GM21390 (cell line): ENCODE data around the gene KRTAP10-3.
"Not testable (repeated sequence)": the region's sequence is repeated elsewhere in the genome, so short reads cannot be mapped to it uniquely, and the experiment has no call there.

Experiments used
- ATAC-seq: cut with Tn5 transposase; IDR thresholded peaks from one replicate; pipeline ENCODE4 v1.9.1; 2021; ENCODE audit not compliant: unreplicated experiment

KRTAP10-3 gene

GRCh38 chr21:44590897-44591800 lies 32.6 kb upstream of the KRTAP10-3 start:
- not testable (repeated sequence) for ATAC-seq

DNA sequence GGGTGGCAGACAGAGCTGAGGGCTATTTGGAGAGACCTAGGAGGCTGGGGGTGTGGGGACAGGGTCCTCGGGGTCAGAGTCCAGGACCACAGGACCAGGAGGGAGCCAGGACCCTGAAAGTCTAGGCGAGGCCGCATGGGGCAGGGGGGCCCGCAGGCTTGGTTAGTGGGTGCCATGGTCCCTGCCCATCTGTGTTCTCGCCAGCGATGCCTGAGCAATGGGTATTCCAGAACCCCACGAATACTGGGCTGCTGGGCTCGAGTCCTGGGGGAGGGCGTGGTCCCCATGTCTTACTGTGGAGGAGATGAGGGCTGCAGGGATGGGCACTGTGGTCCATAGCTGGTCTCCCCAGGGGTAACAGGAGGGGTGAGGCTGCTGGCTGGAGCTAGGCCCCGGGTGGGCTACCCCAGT lies 31.7 kb upstream of the KRTAP10-3 start:
- ATAC-seq: no peak

GRCh38 chr21:44589586-44590305 lies 31.2 kb upstream of the KRTAP10-3 start:
- no peak for ATAC-seq

- no peak for ATAC-seq
These were observed 30.5 kb upstream of the KRTAP10-3 start for GRCh38 chr21:44589094-44589493.

- ATAC-seq: no peak
These were observed 27.3 kb upstream of the KRTAP10-3 start for GRCh38 chr21:44585892-44586291.

DNA sequence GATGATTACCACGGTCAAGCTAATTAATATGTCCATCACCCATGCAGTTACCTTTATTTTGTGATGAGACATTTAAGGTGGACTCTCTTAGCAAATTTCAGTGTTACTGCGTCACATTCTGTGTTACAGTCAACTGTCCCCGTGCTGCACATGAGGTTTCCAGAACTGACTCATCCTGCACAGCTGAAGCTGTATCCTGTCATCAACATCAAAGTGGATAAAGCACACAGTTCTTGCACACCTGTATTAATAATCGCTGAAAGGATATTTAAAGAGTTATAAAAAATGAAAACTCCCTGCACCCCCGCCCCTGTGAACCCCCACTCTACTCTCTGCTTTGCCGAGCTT lies 25.2 kb upstream of the KRTAP10-3 start:
- no peak for ATAC-seq

GRCh38 chr21:44583089-44583799 lies 24.6 kb upstream of the KRTAP10-3 start:
- no peak for ATAC-seq

GRCh38 chr21:44582055-44582454 lies 23.5 kb upstream of the KRTAP10-3 start:
- ATAC-seq: no peak

- no peak for ATAC-seq
These were observed 22.6 kb upstream of the KRTAP10-3 start for GRCh38 chr21:44581158-44581557.

- not testable (repeated sequence) for ATAC-seq
These were observed 21.7 kb upstream of the KRTAP10-3 start, which contains the start of gene KRTAP10-5 for GRCh38 chr21:44580231-44580821. KRTAP10-5 (minus strand) TSS chr21:44580604; CDS start chr21:44580578, 26 bp downstream.

GRCh38 chr21:44579833-44580144 lies 21.2 kb upstream of the KRTAP10-3 start:
- ATAC-seq: no peak

DNA sequence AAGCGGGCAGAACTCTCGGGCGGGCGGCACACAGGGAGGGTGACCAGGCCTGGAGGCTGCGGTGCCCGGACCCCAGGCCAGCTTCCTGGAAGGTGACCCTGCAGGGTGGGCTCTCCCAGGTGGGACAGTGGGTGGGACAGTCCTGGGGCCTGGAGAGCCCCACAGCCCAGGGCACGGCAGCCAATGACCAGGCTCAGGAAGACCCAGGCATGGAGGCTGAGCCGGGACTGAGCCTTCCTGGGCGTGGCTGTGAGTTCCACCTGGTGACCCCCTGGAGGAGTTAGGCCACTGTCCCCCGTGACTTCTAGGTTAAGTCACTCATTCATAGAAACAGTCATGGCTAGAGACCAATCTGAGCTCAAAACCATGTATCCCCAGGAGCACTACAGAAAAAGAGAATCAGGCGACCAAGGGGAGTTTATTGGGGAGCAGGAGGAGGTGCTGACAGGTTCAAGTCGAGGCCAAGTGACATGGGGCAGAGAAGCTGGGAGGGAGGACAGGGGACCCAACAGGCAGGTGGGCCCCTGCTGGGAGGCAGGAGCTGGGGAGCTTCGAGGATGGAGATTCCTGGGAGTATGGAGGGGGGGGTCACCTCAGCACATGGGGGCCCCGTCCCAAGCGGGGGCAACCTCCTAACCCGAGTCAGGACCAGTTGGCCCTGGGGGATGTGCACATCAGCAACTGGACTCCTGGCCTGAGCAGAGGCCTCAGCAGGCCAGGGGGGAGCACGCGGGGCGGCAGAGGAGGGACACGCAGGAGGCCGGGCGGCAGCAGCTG lies 20.6 kb upstream of the KRTAP10-3 start:
- no peak for ATAC-seq

DNA sequence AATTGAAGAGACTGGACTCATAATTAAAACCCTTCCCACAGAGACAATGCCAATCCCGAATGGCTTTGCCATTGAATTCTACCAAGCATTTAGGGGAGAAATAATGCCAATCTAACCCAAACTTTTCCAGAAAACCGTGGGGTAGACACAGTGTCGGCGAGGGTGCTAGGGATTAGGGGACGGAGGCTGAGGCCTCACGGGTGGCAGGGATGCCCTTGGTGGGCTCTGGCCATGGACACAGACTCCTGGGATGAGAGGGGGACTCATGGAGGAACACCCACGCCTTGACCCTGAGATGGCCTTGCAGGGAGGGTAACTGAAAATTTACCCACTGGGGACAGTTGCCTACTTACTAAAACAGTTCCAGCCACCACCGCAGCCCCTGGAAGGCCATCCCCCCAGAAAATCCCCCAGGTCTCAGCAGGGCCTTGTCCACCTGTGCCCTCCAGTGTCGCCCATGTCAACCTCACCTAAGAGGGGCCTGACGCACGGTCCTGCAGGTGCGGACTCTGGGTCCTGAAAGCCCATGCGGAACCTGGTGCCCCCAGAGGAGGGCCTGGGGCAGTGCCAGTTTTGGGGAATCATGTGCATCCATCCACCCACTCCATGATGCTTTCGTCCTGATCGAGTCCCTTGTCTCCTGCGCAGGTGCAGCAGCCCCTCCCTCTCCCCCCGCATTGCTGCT lies 19.9 kb upstream of the KRTAP10-3 start:
- ATAC-seq: no peak

GRCh38 chr21:44576025-44576420 lies 17.4 kb upstream of the KRTAP10-3 start:
- ATAC-seq: no peak

DNA sequence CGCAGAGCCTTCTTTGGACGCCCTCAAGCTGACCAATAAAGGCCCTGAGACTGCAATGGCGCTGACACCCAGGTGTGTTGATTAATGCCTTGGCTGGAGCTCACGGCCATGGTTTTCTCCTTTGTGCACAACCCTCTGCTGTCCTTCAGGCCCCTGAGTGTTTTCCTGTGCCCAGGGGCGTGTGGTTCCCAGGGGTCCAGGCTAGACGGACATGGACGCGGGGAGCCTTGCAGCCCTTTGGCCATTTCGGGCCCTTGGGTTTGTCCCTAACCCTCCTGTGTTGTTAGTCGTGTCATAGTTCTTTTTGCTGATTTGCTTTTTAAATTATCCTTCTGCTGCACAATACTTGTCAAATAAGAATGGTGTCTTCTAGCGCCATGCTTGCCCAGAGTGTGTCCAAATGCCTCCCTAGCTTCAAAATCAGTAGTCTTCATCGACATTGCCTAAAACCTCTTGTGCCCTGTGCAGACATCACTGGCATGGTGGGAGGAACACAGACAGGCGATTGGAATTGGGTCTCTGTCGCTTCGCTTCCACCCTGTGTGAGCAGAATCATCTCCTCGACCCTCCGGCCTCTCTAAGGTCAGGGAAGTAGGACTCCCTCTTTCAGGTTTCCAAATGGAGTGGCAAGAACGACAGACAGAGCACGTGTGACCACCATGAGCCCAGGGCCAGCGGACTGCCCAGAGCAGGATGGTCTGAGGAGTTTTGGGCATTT lies 16.9 kb upstream of the KRTAP10-3 start:
- ATAC-seq: no peak

- ATAC-seq: no peak
These were observed 16.1 kb upstream of the KRTAP10-3 start for GRCh38 chr21:44574457-44575306.

GRCh38 chr21:44573630-44574456 lies 15.2 kb upstream of the KRTAP10-3 start, which contains the start of gene KRTAP10-4:
KRTAP10-4 (plus strand) TSS chr21:44573729; CDS start chr21:44573759, 30 bp downstream.
- not testable (repeated sequence) for ATAC-seq
